HG02588 (cell line): ENCODE measurements around the gene TOPAZ1.

Source experiments
- ATAC-seq: cut with Tn5 transposase; IDR thresholded peaks from one replicate; pipeline ENCODE4 v1.9.1; 2021; ENCODE audit warnings: mild to moderate bottlenecking, moderate library complexity; ENCODE audit not compliant: unreplicated experiment

TOPAZ1 gene

DNA sequence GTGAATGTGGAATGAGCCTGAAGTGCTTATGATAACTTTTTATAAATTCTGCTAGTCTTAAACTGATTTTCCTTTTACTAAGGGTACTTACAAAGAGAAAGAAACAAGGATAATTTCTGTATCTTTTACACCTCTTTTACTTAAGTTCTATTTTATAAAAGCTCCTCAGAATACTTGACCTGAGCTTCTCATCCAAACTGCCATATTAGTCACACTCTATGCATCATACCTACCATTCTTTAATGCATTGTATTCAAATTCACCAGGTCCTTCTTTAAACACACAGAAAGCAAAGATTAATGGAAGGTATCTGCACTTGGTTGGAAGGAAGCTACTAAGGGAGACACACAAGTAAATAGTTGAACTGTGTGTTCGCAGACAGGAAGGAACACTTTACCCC, 1.6 kb upstream of the TOPAZ1 start:
- ATAC-seq: no peak

- no peak for ATAC-seq
Measured at GRCh38 chr3:44242721-44243120, 1.0 kb downstream of the TOPAZ1 start.

DNA sequence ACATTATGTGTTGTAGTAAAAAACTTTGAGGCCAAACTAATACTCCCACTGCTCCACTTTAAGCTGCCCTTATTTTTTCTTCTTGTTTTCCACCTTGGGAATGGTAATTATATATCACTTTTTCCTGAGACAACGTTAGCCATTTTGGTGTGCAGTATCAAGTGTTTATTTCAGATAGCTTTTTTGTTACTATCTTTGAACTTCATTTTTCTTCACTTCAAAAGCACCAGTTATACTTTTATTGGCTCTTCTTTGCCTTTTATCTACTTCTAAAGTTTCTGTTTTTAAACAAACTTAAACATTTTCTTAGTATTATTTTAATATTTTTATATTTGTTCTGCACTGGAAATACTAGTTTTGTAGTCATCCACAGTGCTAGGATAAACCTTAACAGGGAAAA, 6.5 kb downstream of the TOPAZ1 start:
- ATAC-seq: no peak

DNA sequence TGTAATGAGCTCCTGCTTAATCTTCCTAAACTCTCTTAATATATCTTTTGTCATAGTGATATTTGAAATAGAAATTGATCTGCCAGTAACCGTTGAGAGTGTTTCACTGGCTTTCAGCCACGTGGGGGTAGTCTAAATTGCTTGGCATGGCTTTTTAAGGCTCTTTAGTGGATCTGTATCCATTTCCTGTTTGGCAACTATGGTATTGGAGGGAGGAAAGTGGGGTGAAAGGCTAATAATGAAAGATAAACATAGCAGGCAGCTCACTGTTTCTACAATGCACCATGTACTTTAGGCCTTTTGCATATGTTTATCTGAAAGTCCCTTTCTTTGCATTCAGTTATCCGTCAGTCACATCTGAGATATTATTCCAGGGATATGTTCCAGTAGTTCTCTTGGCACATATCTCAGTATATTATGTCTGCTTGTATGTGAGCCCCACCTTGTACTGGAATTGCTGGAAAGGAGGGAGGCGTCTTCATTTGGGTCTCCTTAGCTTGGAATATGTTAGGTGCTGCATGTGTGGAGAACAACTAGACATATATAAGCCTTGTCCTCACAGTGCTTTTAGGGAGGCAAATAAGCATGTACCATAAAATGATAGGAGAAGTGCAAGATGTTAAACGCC, 10.8 kb downstream of the TOPAZ1 start:
- no peak for ATAC-seq

- ATAC-seq: no peak
Measured at GRCh38 chr3:44259404-44259803, 17.7 kb downstream of the TOPAZ1 start.

DNA sequence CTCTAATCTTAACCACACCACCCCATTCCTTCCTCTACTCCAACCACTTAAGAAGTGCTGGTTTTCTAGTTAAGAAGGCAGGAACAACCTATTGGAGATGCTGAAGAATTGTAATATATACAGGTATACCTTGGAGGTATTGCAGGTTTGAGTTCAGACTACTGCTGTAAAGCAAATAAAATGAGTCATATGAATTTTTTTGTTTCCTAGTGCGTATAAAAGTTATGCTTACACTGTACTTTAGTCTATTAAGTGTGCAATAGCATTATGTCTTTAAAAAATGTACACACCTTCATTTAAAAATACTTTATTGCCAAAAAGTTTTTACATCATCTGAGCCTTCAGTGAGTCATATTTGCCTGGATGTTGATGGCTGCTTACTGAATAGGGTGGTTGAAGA, 22.5 kb downstream of the TOPAZ1 start:
- ATAC-seq: no peak

- no peak for ATAC-seq
Measured at GRCh38 chr3:44265815-44266214, 24.1 kb downstream of the TOPAZ1 start.

DNA sequence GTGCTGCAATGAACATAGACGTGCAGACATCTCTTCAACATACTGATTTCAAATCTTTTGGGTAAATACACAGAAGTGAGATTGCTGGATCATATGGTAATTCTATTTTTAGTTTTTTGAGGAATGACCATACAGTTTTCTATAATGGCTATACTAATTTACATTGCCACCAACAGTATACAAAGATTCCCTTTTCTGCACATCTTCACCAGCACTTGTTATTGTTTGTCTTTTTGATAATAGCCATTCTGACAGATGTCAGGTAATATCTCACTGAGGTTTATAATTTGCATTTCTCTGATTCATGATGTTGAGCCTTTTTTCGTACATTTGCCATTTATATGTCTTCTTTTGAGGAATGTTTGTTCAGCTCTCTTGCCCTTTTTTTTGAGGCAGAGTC, 30.5 kb downstream of the TOPAZ1 start:
- ATAC-seq: no peak

- no peak for ATAC-seq
Measured at GRCh38 chr3:44277925-44278324, 36.2 kb downstream of the TOPAZ1 start.

- ATAC-seq: no peak
Measured at GRCh38 chr3:44280077-44280476, 38.4 kb downstream of the TOPAZ1 start.

- ATAC-seq: no peak
Measured at GRCh38 chr3:44280631-44281030, 38.9 kb downstream of the TOPAZ1 start.

DNA sequence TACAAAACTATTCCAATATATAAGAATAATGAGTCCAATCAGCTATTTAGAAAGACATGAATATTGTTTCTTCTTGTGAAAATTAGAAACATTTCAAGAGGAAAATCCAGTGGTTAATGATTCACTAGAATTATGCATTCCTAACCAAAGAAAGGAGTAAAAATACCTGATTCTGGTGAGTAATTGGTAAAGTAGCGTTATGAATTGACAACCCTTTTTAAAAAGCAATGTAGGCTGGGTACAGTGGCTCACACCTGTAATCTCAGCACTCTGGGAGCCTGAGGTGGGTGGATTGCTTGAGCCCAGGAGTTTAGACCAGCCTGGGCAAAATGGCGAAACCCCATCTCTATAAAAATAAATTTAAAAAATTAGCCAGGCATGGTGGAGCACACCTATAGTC, 43.3 kb downstream of the TOPAZ1 start:
- no peak for ATAC-seq

- ATAC-seq: no peak
Measured at GRCh38 chr3:44289882-44290462, 48.3 kb downstream of the TOPAZ1 start.

GRCh38 chr3:44292276-44292675, 50.6 kb downstream of the TOPAZ1 start:
- no peak for ATAC-seq

GRCh38 chr3:44292947-44293346, 51.3 kb downstream of the TOPAZ1 start:
- no peak for ATAC-seq

DNA sequence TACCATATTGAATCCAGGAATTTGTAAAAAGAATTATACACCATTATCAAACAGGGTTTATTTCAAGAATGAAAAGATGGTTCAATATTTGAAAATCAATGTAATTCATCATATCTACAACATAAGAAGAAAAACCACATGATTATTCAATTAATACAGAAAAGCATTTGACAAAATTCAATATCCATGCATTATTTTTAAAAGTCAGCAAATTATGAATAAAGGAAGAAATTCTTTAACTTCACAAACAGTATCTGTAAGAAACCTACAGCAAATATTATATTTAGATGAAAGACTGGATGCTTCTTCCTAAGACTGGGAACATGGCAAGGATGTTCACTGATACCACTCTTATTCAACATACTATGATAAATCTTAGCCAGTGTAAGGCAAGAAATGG, 55.6 kb downstream of the TOPAZ1 start:
- ATAC-seq: no peak

DNA sequence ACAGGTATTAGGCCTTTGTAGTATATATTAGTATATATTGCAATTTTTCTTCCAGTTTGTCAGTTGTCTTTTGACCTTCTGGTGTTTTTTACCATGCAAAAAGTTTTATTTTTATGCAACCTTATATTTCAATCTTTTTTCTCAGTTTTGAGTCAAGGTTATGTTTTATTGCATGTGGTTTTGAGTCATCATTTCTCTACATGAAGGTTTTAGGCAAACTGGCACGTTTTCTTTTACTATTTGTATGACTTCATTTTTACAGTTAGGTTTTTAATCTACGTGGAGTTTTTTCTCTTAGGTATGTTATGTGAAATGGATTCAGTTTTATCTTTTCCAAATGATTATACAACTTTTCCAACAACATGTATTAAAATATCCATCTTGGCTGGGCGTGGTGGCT, 60.1 kb downstream of the TOPAZ1 start:
- no peak for ATAC-seq

- no peak for ATAC-seq
Measured at GRCh38 chr3:44309500-44309899, 67.8 kb downstream of the TOPAZ1 start.

- ATAC-seq: no peak
Measured at GRCh38 chr3:44318891-44319311, 77.2 kb downstream of the TOPAZ1 start.

- ATAC-seq: no peak
Measured at GRCh38 chr3:44321335-44321734, 79.6 kb downstream of the TOPAZ1 start.

DNA sequence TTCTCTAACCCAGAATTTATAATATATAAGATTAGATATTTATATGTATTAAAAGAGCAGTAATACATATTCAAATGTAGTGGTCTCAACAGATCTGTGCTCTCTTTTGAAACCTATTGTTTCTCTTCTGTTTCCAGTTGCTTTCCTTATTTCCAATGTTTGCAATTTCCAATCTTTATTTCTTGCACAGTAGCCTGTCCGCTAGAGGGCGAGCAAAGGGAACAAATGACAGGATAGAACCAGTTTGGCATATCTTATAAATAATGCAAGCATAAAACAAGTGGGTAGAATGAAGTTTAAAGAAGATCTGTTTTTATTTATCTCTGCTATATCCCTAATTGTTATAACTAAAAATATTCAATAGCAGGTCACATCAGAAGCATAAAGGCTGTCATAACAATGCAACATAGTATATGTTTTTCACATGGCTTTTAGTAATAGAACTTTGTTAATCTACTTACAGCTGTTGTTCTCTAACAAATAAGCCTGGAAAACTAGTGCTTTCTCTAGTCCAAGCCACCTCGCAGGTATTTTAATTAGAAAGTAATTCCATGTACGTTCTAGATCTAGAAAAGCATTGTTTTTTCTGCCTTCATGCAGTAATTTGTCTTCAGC, 81.8 kb downstream of the TOPAZ1 start:
- ATAC-seq: no peak

DNA sequence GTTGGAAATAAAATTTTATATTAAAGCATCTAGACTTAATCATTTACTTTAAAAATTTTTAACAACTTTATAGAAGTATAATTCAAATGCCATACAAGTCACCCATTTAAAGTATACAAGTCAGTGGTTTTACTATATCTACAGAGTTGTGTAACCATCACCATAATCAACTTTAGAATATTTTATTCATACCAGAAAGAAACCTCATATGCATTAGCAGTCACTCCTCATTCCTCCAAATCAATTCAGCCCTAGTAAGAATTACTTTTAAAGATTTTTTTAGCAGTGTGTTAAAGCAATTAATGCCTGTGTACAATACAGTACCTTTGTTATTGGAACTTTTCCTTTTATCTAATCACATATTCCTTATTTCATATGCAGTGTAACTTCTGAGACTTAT, 82.9 kb downstream of the TOPAZ1 start:
- ATAC-seq: no peak

GRCh38 chr3:44326019-44326418, 84.3 kb downstream of the TOPAZ1 start:
- no peak for ATAC-seq
